HCT116 (cell line): Measurements from ENCODE around the gene RPL13A. TPM values are rescaled to one million over a fixed set of nuclear protein-coding genes. Genes with fewer than 3 reads are reported as not detected.

Source experiments
- ATAC-seq: fragments of 200-7000 bp; cut with Tn5 transposase; 2 replicates; pipeline ENCODE4 v1.9.1; 2020; ENCODE audit warnings: mild to moderate bottlenecking, moderate library complexity
- BruUV-seq: library from RNA; stranded (reverse); fragments of 400-500 nt; replicated peaks from 2 replicates; lab custom pipeline; 2021; lab: Mats Ljungman, UMichigan
- CTCF ChIA-PET: fragments of 300-600 bp; sonication (Branson Sonifier 250); formaldehyde crosslinking; loops from one replicate; lab custom pipeline; 2021; ENCODE audit warnings: antibody characterized with exemption; lab: Charles Lee
- POLR2A ChIA-PET: fragments of 300-600, 350-600 bp; sonication (Branson Sonifier 250); formaldehyde crosslinking; loops from one replicate; lab custom pipeline; 2021; ENCODE audit warnings: antibody characterized with exemption; lab: Charles Lee
- RAD21 ChIA-PET, 2 experiments: fragments of 300-600 bp; sonication (Branson Sonifier 250); formaldehyde crosslinking; loops; one replicate each; lab custom pipeline; 2023; ENCODE audit warnings: low total read pairs in 2 of 2; ENCODE audit not compliant: uncharacterized antibody in 2 of 2, unreplicated experiment in 2 of 2, low non-redundant PET in 1 of 2; lab: Charles Lee
- DNase-seq: peaks from one replicate; pipeline ENCODE4 v3.0.0-alpha.2; 2010; ENCODE audit warnings: low read depth, low spot score
- H2AFZ ChIP-seq: fragments of 200-600 bp; shearing (Covaris generic), sonication (generic); 2 replicates; pipeline ENCODE4 v1.6.1; 2017; ENCODE audit warnings: low read depth, mixed run types, mixed read lengths, antibody characterized with exemption, low read length; ENCODE audit not compliant: poor library complexity, severe bottlenecking
- H3K27ac ChIP-seq: 2 replicates; pipeline ENCODE4 v1.5.1; 2012; ENCODE audit warnings: low read depth, low read length
- H3K27me3 ChIP-seq: fragments of 200-600 bp; sonication (generic); 2 replicates; pipeline ENCODE4 v1.6.1; 2016; ENCODE audit warnings: mixed run types, low read length, mixed read lengths; ENCODE audit not compliant: insufficient read depth
- H3K36me3 ChIP-seq, 2 experiments: fragments of 200-500 bp in 1 of 2; fragments of 200-600 bp in 1 of 2; sonication (Bioruptor generic) in 1 of 2; sonication (generic) in 1 of 2; 2 replicates each; pipeline versions ENCODE4 v1.5.1 to v1.6.1; 2014 to 2016; ENCODE audit warnings: low read length in 2 of 2, inconsistent platforms in 1 of 2, mixed read lengths in 1 of 2, mixed run types in 1 of 2; ENCODE audit not compliant: insufficient read depth in 2 of 2, control insufficient read depth in 1 of 2
- H3K4me1 ChIP-seq, 2 experiments: fragments of 200-600 bp in 1 of 2; sonication (generic) in 1 of 2; 2 replicates each; pipeline versions ENCODE4 v1.5.1 to v1.6.1; 2012 to 2017; ENCODE audit warnings: low read length in 2 of 2, inconsistent platforms in 1 of 2, mild to moderate bottlenecking in 1 of 2, mixed read lengths in 1 of 2, mixed run types in 1 of 2, moderate library complexity in 1 of 2; ENCODE audit not compliant: insufficient read depth in 2 of 2, control insufficient read depth in 1 of 2
- H3K4me2 ChIP-seq: fragments of 200-600 bp; sonication (generic); 2 replicates; pipeline ENCODE4 v1.6.1; 2017; ENCODE audit warnings: mixed run types, low read length, mixed read lengths
- H3K4me3 ChIP-seq, 2 experiments: fragments of 200-600 bp in 1 of 2; sonication (generic) in 1 of 2; replicated peaks in 1 of 2; 2 replicates each; pipeline ENCODE4 v1.5.1; 2011 to 2016; ENCODE audit warnings: low read length in 2 of 2, control low read depth in 1 of 2, low read depth in 1 of 2, mild to moderate bottlenecking in 1 of 2, mixed read lengths in 1 of 2, mixed run types in 1 of 2
- H3K79me2 ChIP-seq: fragments of 200-600 bp; sonication (generic); 2 replicates; pipeline ENCODE4 v1.6.1; 2017; ENCODE audit warnings: mild to moderate bottlenecking, mixed run types, low read length, moderate library complexity, mixed read lengths; ENCODE audit not compliant: insufficient read depth
- H3K9ac ChIP-seq: fragments of 200-600 bp; sonication (generic); 2 replicates; pipeline ENCODE4 v1.6.1; 2016; ENCODE audit warnings: low read length, mixed read lengths
- H3K9me2 ChIP-seq: fragments of 200-600 bp; sonication (generic), shearing (Covaris generic); 2 replicates; pipeline ENCODE4 v1.6.1; 2017; ENCODE audit warnings: mixed run types, mild to moderate bottlenecking, moderate library complexity; ENCODE audit not compliant: insufficient read depth
- H3K9me3 ChIP-seq, 2 experiments: fragments of 200-500 bp in 1 of 2; fragments of 200-600 bp in 1 of 2; sonication (Bioruptor generic) in 1 of 2; sonication (generic) in 1 of 2; 2 replicates each; pipeline ENCODE4 v1.6.1; 2014 to 2017; ENCODE audit warnings: low read length in 2 of 2, mixed read lengths in 2 of 2, inconsistent platforms in 1 of 2, low read depth in 1 of 2, mild to moderate bottlenecking in 1 of 2, mixed run types in 1 of 2, moderate library complexity in 1 of 2; ENCODE audit not compliant: control insufficient read depth in 1 of 2, insufficient read depth in 1 of 2
- H4K20me1 ChIP-seq: fragments of 200-600 bp; sonication (generic), shearing (Covaris generic); 2 replicates; pipeline ENCODE4 v1.6.1; 2017; ENCODE audit warnings: mixed run types, mild to moderate bottlenecking, moderate library complexity; ENCODE audit not compliant: insufficient read depth
- CBX3 ChIP-seq: IDR thresholded peaks from 2 replicates; pipeline ENCODE4 v1.6.1; 2012; ENCODE audit warnings: low read depth
- CEBPB ChIP-seq: IDR thresholded peaks from 2 replicates; pipeline ENCODE4 v1.6.1; 2012; ENCODE audit warnings: low read depth
- EGR1 ChIP-seq: IDR thresholded peaks from 2 replicates; pipeline ENCODE4 v1.6.1; 2012; ENCODE audit warnings: low read depth
- ELF1 ChIP-seq: IDR thresholded peaks from 2 replicates; pipeline ENCODE4 v1.6.1; 2012; ENCODE audit warnings: low read depth, borderline replicate concordance
- EZH2 ChIP-seq: fragments of 200-600 bp; sonication (generic); IDR thresholded peaks from 2 replicates; pipeline ENCODE4 v1.6.1; 2017; ENCODE audit warnings: antibody characterized with exemption, mixed run types
- EZH2phosphoT487 ChIP-seq: fragments of 200-600 bp; IDR thresholded peaks from 2 replicates; pipeline ENCODE4 v1.6.1; 2018; ENCODE audit warnings: antibody characterized with exemption, borderline replicate concordance
- FOSL1 ChIP-seq: IDR thresholded peaks from 2 replicates; pipeline ENCODE4 v1.6.1; 2012; ENCODE audit warnings: low read depth
- JUND ChIP-seq: IDR thresholded peaks from 2 replicates; pipeline ENCODE4 v1.6.1; 2012
- MAX ChIP-seq: IDR thresholded peaks from 2 replicates; pipeline ENCODE4 v1.6.1; 2012
- POLR2A ChIP-seq: IDR thresholded peaks from 2 replicates; pipeline ENCODE4 v1.7.0; 2011; ENCODE audit warnings: borderline replicate concordance; ENCODE audit not compliant: insufficient read depth, insufficient read length; ENCODE audit errors: extremely low read depth
- POLR2AphosphoS5 ChIP-seq: IDR thresholded peaks from 2 replicates; pipeline ENCODE4 v1.6.1; 2011; ENCODE audit warnings: mild to moderate bottlenecking, low read depth, low read length, moderate library complexity
- SIN3A ChIP-seq: IDR thresholded peaks from 2 replicates; pipeline ENCODE4 v1.6.1; 2012; ENCODE audit warnings: low read depth
- SP1 ChIP-seq: IDR thresholded peaks from 2 replicates; pipeline ENCODE4 v1.6.1; 2012; ENCODE audit warnings: low read depth
- SRF ChIP-seq: IDR thresholded peaks from 2 replicates; pipeline ENCODE4 v1.6.1; 2012; ENCODE audit warnings: low read depth
- YY1 ChIP-seq: IDR thresholded peaks from 2 replicates; pipeline ENCODE4 v1.6.1; 2011; ENCODE audit warnings: low read length, low read depth, moderate library complexity, mild to moderate bottlenecking; ENCODE audit not compliant: insufficient replicate concordance; ENCODE audit errors: extremely low read depth
- ZBTB33 ChIP-seq: IDR thresholded peaks from 2 replicates; pipeline ENCODE4 v1.6.1; 2011; ENCODE audit warnings: mild to moderate bottlenecking, low read length, moderate library complexity; ENCODE audit not compliant: insufficient replicate concordance; ENCODE audit errors: extremely low read depth
- ZNF274 ChIP-seq: fragments of 200-500 bp; sonication (Bioruptor generic); IDR thresholded peaks from 2 replicates; pipeline ENCODE4 v1.6.1; 2014; ENCODE audit warnings: mild to moderate bottlenecking, low read depth, low read length, inconsistent platforms
- intact Hi-C: fragments of 100-400 bp; cut with micrococcal nuclease; formaldehyde crosslinking; loops from 2 replicates; pipeline ENCODE4 v1.10.0; 2022
- total RNA-seq: library from RNA; stranded (reverse); gene quantifications from one replicate; pipeline ENCODE4 v1.2.1, GENCODE V29; 2021; ENCODE audit not compliant: unreplicated experiment
- TF ChIP-seq, protein P1 (sequence below): IDR thresholded peaks from 2 replicates; pipeline ENCODE4 v1.6.1; 2012

Gene RPL13A
- total RNA-seq, 1 experiment from 2014 or later, result 3,719 TPM

GRCh38 chr19:49456326-49456725 is 31.1 kb upstream of the RPL13A start:
- peaks cover 19% of the 10 kb centered on the region for H3K79me2 ChIP-seq
- no TSS peak for BruUV-seq
- no peak overlapping the region for H3K27ac ChIP-seq
- DNase-seq, result no peak
- ChIA-PET POLR2A (no interaction called here), CTCF (interaction anchor here (1.5 kb wide), 1 partner anchor 17 kb away, joined by 5 read pairs; the partner anchor contains the start of gene FLT3LG), RAD21 (no interaction called here)
- H3K9me2 ChIP-seq, result no peaks in the 10 kb centered on the region
- intact Hi-C loops, result no loop called here
- H3K4me2 ChIP-seq, result no peak overlapping the region
- H3K9ac ChIP-seq, result no peak overlapping the region
- no peak for ATAC-seq
- no peaks in the 10 kb centered on the region for H4K20me1 ChIP-seq
- H3K9me3 ChIP-seq, result no peaks in the 10 kb centered on the region
- H2AFZ ChIP-seq, result no peak overlapping the region
- H3K4me3 ChIP-seq, result no peak overlapping the region
- no peaks in the 10 kb centered on the region for H3K36me3 ChIP-seq
- H3K27me3 ChIP-seq, result no peaks in the 10 kb centered on the region
- no peak for TF ChIP-seq ZNF274
- H3K4me1 ChIP-seq, result peaks cover 10 to 19% of the 10 kb centered on the region in 2 experiments; a peak in 2 of 4 replicates

DNA sequence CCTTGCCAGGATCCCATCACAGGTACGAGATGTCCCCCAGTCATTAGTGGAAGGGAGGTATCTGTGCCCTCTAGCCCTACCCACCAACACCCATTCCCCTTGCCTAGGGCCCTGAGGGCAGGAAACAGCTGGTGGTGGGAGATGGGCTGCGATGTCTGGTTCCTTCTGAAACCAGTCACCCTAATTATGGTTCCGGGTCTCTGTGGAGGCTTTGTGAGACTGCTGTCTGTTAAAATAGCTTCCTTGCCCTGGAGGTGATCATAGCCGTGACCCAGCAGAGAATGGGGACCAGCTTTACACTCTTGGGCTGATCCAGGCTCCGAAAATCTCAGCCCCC is 28.9 kb upstream of the RPL13A start:
- no peaks in the 10 kb centered on the region for H4K20me1 ChIP-seq
- H3K36me3 ChIP-seq, result no peaks in the 10 kb centered on the region
- no peaks in the 10 kb centered on the region for H3K27me3 ChIP-seq
- H3K9ac ChIP-seq, result no peak overlapping the region
- no peaks in the 10 kb centered on the region for H3K9me2 ChIP-seq
- no peak overlapping the region for H2AFZ ChIP-seq
- ATAC-seq (no peak), DNase-seq (no peak)
- RAD21 ChIA-PET, result no interaction called here
- no peak overlapping the region for H3K4me2 ChIP-seq
- peaks cover 16% of the 10 kb centered on the region for H3K79me2 ChIP-seq
- BruUV-seq, result no TSS peak
- POLR2A ChIA-PET, result no interaction called here
- H3K4me1 ChIP-seq, result peaks cover 6 to 10% of the 10 kb centered on the region in 2 experiments; a peak in 2 of 4 replicates
- CTCF ChIA-PET, result no interaction called here
- H3K4me3 ChIP-seq, result no peak overlapping the region
- H3K27ac ChIP-seq, result no peak overlapping the region
- H3K9me3 ChIP-seq, result no peaks in the 10 kb centered on the region
- intact Hi-C loops, result no loop called here
- TF ChIP-seq FOSL1, result no peak
- TF ChIP-seq EZH2phosphoT487, result no peak
- TF ChIP-seq ZBTB33, result no peak
- no peak for TF ChIP-seq CBX3
- no peak for TF ChIP-seq MAX
- no peak for TF ChIP-seq ZNF274
- TF ChIP-seq, protein P1, sequence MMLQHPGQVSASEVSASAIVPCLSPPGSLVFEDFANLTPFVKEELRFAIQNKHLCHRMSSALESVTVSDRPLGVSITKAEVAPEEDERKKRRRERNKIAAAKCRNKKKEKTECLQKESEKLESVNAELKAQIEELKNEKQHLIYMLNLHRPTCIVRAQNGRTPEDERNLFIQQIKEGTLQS, result no peak
- no peak for TF ChIP-seq YY1
- TF ChIP-seq ELF1, result no peak
- TF ChIP-seq SP1, result no peak
- TF ChIP-seq JUND, result no peak
- no peak for TF ChIP-seq SIN3A
- no peak for TF ChIP-seq EGR1
- TF ChIP-seq CEBPB, result no peak
- no peak for TF ChIP-seq POLR2A
- TF ChIP-seq EZH2, result no peak
- TF ChIP-seq POLR2AphosphoS5, result no peak
- TF ChIP-seq SRF, result no peak
